ENCODE data around the gene ADCY10. TPM values are rescaled to one million over a fixed set of nuclear protein-coding genes. Genes with fewer than 3 reads are reported as not detected.
A peak's percentile ranks its signal among the peaks of the same experiment; 100 is the strongest.
"Not testable (repeated sequence)": the region's sequence is repeated elsewhere in the genome, so short reads cannot be mapped to it uniquely, and the experiment has no call there.

ADCY10 gene, protein sequence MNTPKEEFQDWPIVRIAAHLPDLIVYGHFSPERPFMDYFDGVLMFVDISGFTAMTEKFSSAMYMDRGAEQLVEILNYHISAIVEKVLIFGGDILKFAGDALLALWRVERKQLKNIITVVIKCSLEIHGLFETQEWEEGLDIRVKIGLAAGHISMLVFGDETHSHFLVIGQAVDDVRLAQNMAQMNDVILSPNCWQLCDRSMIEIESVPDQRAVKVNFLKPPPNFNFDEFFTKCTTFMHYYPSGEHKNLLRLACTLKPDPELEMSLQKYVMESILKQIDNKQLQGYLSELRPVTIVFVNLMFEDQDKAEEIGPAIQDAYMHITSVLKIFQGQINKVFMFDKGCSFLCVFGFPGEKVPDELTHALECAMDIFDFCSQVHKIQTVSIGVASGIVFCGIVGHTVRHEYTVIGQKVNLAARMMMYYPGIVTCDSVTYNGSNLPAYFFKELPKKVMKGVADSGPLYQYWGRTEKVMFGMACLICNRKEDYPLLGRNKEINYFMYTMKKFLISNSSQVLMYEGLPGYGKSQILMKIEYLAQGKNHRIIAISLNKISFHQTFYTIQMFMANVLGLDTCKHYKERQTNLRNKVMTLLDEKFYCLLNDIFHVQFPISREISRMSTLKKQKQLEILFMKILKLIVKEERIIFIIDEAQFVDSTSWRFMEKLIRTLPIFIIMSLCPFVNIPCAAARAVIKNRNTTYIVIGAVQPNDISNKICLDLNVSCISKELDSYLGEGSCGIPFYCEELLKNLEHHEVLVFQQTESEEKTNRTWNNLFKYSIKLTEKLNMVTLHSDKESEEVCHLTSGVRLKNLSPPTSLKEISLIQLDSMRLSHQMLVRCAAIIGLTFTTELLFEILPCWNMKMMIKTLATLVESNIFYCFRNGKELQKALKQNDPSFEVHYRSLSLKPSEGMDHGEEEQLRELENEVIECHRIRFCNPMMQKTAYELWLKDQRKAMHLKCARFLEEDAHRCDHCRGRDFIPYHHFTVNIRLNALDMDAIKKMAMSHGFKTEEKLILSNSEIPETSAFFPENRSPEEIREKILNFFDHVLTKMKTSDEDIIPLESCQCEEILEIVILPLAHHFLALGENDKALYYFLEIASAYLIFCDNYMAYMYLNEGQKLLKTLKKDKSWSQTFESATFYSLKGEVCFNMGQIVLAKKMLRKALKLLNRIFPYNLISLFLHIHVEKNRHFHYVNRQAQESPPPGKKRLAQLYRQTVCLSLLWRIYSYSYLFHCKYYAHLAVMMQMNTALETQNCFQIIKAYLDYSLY (N-terminal part only)
- total RNA-seq: not detected

DNA sequence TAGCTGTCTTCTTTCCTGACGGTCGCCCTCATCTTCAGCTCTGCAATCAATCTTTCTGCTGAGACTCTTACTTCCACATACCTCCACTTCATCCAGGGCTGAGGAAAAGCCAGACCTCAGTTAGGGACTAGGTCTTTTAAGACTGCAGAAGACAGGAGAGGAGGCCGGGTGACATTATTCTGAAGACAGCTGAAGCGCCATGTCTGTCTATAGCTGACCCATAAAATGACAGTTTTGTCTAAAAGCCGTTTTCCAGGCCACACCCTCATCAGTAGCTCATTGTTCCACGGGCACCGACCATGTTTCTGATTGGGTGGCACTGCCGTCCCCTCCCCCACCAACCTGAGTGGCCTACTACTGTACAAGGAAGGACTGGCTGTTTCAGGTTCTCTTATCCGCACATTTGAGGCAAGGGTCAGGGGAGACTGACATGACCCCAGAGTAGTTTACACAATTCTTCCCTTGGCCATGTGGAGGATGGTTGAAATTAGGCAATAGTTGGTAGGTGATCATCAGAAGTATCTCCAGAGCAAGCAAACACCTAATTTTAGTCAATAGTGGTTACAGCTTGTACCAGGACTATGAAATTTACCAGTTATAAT is at the start of gene ADCY10:
ADCY10 (minus strand) TSS at position 240 of the 602 bp plus-strand sequence. CDS start 8,994 bp downstream, outside the sequence.
- ATAC-seq: no peak

DNA sequence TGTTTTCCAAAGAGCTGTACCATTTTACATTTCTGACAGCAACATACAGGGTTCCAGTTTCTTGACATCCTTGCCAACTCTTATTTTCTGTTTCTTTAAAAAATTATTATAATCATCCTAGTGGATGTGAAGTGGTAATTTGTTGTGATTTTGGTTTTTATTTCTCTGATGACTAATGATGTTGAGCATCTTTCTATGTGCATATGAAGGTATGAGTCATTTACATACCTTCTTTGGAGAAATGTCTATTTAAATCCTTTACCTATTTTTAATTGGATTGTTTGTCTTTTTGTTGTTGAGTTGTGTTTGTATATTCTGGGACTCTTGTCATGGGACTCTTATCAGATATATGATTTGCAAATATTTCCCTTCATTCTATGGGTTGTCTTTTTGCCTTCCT is 43.8 kb upstream of the ADCY10 start:
- ATAC-seq: no peak

DNA sequence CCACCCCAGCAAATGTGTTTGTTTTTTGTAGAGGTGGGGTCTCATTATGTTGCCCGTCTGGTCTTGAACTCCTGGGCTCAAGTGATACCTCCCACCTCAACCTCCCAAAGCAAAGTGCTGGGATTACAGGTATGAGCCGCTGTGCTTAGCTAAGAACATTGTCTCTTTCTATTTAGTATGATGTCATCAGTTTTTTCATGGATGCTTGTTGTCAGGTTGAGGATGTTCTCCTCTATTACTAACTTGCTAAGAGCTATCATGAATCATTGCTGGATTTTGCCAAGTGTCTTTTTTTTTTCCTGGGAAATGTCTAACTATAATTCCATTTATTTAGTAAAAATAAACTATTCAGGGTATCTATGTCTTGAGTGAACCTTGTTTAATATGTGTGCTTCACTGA is 42.0 kb upstream of the ADCY10 start:
- ATAC-seq: no peak

DNA sequence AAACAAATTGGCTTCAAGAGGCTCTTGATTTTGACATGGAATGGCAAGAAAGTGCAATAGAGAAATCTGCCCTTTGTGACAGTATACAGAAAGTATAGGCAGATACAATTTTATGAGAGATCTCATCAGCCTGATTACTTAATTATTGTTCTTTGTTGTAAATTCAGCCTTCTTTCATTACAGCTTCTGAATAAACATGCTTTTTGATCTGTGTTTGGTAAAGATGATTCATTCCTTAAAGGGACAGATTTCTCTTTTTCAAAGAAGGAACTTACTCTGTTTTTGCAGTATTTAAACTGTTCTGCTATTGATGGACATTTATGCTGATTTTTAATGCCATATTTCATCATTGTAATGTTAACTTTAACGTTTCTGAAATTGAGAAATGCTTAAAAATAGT is 36.6 kb upstream of the ADCY10 start:
- no peak for ATAC-seq

DNA sequence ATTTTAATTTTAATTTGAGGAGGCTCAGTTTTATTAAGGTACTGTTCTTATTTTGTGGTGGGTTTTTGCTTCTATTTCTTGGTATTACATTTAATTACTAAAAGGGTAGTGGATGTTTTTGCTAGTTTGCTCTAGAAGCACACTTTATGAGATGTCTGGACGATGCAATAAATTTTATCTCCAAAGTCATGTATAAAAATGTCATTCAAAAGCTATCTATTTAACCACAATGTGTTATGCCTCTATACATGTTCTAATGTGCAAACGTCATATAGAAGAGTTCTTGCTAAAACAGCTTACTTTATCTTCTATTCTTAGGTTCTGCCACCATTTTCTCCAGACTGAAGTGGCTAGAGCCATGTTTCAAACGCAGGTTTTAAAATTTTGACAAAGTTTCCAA is 35.9 kb upstream of the ADCY10 start:
- no peak for ATAC-seq

DNA sequence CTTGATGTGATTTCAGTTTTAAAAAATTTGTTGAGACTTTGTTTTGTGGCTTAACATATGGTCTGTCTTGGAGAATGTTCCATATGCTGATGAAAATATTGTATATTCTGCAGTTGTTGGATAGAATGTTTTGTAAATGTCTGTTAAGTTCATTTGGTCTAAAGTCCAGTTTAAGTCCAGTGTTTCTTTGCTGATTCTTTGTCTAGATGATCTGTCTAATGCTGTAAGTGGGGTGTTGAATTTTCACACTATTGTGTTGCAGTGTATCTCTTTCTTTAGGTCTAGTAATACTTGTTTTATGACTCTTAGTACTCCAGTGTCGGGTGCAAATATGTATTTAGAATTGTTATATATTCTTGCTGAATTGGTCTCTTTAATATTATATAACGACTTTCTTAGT is 33.8 kb upstream of the ADCY10 start:
- no peak for ATAC-seq

DNA sequence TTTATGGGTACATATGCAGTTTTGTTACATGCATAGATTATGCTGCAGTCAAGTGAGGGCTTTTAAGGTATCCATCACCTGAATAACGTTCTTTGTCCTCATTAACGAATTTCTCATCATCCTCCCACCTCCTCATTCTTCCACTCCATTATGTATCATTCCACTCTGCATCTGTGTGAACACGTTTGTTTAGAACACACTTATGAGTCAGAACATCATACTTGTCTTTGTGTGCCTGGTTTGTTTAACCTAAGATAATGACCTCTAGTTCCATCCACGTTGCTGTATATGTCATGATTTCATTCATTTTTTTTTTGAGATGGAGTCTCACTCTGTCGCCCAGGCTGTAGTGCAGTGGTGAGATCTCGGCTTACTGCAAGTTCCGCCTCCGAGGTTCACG is 29.6 kb upstream of the ADCY10 start:
- peak; percentile 61 for ATAC-seq

DNA sequence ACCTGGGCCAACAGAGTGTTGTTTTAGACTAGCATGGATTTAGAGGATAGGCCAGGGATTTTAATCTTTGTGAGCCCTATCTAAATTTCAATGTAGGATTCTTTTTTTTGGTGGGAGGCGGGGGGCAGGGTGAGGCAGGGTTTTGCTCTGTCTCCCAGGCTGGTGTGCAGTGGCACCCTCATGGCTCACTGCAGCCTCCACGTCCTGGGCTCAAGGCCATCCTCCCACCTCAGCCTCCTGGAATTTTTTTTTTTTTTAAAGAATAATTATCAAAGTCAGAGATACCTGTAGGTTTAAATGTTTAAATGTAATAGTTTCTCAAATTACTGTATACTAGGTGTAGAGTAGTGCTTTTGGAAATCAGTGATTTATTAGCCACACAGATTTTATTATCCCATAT is 26.3 kb upstream of the ADCY10 start:
- ATAC-seq: no peak

DNA sequence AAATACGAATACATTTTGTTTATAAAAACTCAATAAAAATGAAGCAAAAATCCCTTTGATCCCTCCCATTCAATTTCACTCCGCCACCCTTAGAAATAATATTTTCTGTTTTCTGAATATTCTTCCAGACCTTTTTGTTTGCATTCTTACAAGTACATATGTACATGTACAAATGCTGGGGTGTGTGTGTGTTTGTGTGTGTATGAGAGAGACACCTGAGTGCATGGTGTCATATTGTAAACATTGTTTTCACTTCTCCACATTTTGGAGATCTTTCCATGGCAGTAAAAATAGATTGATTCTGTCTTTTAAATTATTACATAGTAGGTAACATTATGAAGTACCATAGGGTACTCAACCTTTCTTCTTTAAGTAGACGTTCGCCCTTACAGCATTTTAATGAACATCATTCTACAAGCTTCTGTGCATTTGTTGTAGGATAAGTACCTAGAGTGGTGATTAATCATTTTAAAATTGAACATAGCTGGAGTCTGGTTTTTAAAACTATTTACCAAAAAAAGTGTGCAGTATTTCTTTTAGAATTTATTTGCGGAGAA is 24.2 kb upstream of the ADCY10 start:
- no peak for ATAC-seq

DNA sequence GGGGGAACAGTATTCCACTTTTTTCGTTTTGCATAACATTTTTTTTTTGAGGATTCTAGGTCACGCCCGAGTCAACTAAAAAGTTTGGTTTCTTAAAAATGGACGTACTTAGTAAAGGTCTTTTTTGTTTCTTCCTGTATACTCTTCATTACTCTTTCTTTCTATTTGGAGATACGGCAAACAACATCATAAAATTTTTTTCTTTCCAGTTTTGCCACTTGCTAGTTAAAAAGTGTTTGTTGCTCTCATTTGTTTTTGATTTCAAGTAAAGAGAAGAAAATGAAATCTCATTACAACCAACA is 23.7 kb upstream of the ADCY10 start:
- no peak for ATAC-seq

DNA sequence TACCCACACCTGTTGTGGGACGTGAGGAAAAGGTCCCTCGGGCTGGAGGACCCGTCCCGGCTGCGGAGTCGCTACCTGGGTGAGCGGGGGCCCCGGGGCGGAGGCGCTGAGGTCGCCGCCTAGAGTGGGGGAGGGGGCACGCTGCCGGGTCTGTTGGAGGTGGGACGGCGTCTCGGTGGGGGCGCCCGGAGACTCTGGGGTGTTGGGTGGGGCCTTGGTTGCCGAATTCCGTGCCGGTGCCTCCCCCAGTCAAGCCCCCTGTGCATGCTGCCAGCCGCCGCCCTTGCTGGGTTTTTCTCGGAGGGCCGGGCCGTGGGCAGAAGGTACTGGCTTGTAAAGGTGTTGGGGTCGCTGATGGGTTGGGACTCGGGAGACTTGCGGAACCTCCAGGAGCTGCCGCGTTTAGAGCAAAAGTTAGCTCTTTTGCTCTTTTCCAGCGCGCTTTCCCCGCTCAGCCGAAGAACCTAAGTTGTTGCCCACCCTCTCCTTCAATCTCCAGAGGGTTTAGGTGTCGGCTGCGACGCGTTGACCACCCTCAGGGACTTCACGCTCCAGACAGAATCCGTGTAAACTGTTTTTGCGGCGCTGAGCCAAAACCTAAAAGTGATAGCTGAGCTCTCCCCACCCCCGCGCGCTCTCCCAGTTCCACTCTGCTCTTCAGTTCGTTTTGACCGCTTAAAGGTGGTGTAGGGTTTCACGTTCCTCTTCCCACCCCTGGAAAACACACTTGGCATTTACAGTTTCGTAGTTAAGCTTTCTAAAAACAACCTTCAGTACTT is 23.2 kb upstream of the ADCY10 start, which contains the start of gene MPC2:
MPC2 (minus strand) TSS at position 143 of the 779 bp plus-strand sequence. CDS start 1,231 bp downstream, outside the sequence.
- no peak for ATAC-seq

DNA sequence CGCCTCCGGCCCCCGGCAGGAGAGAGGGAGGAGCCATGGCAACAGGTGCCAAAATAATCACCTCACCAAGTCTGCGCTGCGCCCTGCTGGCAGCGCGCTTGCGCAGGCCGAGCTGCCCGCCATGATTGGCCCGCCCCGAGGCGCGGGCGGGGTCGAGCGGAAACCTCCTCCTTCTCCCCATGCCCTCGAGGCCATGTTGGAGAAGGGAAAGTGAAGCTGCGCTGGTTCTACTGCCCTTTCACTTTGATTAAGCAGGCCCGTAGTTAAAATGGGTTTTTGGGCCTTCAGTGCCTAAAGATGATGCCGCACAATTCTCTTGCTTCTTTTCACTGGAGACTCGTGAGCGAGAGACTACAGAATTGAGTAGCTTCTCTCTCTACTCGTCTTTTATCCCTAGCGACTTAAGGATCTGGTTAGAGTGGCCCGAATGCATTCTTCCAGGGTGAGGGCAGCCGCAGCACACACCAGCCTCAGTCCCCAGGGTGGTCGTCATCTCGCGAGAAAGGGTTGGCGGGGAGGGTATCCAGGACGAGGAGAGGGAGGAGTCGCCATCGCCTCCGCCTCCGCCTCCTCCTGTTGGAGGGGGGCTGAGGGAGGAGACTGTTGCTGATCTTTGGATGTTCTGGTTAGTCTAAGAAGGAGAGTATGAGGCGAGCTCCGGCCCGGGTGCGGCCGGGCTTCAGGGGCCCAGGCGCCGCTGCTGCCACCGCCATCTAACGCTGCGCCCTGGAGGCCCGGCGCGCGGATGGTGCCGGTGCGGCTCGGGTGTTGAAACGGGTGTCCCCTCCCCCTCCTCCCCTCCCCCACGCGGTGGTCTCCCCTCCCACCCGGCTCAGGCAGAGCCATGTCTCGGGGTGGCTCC is 22.4 kb upstream of the ADCY10 start, which contains the start of gene DCAF6:
DCAF6 (plus strand) TSS at position 616 of the 862 bp plus-strand sequence; CDS start at position 845, 229 bp downstream.
- ATAC-seq: peak; percentile 96

DNA sequence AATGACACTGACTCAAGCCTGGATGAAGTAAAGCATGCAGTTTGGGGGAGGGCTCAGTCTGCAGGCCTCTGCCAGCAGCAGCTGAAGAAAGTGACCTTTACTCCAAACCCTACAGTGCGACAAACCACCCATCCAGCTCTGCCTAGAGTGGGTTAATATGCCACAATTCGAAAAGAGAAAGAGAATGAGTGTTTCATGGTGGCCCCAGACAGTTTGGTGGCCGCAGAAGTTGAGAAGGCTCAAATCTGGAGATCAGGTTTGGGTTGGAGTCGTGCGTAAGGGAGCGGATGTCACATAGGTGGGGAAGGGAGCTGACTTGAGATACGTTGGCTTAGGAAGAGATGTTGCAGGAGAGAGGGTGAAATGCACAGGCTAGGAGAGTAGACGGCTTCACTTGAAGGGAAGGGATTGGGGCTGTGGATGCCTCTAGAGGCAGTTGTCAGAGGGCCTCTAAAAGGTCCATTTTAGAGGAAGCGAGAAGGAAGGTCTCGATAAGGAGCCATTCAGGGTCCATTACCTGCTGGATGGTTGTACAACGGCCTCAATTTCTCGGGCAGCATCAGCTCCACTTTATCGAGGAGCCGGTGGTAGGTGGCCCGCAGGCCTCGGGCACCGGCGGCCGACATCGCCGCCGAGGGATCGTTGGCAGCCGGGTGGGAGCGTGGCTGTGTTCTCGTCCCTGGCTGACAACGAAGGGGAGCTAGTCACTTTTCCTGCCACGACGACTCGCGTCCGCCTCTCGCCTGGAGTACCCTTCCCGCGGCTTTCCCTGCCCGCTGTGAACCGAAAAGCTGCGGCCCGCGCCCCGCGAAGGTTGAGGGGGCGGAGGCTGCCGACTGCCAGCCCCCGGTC is 21.5 kb upstream of the ADCY10 start:
- peak; percentile 17 for ATAC-seq

DNA sequence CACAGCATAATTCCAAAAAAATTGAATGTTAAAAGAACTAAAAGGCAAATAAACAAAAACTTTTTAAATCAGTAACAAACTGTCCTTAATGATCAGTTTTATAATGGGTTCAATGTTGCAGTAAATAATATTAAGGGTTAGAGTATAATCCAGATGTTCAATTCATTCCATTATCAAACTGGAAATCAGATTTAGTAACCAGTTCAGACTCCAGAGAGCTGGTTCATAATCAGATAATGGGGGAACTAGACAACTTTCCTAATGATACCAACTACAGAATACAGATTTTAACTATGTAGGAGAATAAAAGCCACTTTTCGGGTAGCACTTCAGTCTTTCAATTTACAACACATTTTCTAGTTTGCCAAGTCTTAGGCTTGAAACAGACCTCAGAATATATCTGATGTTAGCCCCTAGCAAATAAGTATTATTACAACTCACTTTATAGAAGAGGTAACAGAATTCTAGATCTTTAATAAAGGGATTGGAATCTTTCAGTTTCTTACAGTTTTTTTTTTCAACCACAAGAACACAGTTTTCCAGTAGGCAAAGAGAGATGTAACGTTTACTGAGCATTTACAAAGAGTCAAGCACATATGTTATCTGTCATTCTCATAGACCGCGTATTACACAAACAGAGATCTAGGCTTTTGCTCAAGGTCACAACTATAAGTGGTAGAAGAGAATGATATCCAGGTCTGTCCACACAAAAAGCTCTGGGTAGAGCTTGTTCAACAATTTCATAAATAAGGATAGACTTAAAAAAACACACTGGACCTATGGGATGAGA is 20.7 kb upstream of the ADCY10 start:
- no peak for ATAC-seq

DNA sequence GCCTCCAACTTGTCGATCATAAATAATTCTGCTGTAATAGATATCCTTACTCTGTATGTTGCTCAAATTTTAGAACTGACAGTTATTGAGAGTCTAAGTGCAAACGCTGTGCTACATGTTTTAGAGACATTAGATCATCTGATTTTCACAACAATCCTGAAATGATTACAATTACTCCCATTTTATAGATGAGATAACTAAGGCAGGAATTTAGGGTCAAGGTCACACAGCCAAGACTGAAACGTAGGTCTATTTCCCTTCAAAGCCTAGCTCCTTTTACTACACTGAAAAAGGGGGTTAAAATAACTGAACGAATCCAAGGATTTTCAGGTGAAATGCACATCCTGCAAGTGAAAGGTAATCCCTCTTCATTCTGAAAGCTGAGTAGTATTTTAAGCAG is 19.9 kb upstream of the ADCY10 start:
- no peak for ATAC-seq

DNA sequence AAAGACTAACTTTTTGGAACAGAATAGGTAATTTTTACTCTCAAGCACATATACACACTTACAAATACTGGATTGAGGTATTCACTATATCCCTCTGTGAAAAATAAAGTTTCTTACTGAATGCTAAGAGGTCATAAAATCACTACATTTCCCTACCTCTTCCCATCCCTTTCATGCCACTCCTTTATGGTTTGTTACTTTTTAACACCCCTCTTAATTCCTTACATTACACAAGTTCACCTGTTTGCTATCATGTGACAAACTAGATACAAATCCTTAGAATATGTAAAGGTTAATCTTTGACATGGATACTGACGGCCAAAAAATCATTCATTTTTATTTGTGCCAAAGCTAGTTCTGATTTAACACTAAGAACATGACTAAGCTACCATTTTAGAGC is 15.8 kb upstream of the ADCY10 start:
- ATAC-seq: no peak

DNA sequence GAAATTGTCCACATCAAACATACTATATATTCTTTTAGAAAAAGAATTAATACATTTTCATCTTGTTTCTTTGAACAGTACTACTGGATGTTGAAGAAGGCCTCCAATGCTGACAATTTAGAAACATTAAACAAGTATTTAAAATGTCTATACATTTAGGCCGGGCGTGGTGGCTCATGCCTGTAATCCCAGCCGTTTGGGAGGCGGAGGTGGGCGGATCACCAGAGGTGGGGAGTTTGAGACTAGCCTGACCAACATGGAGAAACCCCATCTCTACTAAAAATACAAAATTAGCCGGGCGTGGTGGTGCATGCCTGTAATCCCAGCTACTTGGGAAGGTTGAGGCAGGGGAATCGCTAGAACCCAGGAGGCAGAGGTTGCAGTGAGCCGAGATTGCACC is 15.0 kb upstream of the ADCY10 start:
- not testable (repeated sequence) for ATAC-seq

DNA sequence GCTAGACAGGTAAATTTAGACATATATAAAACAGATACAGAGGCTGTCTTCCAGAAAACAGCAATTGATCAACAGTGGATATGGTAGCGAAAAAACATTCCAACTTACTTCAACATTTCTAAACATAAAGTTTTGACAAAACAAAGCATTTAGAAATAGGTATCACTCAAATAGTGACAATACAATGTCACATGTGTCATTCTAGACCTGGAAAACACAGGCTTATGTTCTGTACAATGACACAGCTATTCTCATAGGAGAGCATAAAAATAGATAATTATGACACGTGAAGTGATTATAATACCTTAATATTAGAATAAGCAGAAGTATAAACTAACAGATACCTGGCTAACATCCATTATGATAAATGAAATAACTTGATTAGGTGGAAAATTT is 14.5 kb upstream of the ADCY10 start:
- ATAC-seq: no peak
